HCT116 (cell line): ENCODE measurements around the gene C14orf132. TPM values are rescaled to one million over a fixed set of nuclear protein-coding genes. Genes with fewer than 3 reads are reported as not detected.

Experiments used
- ATAC-seq: fragments of 200-7000 bp; cut with Tn5 transposase; 2 replicates; pipeline ENCODE4 v1.9.1; 2020; ENCODE audit warnings: mild to moderate bottlenecking, moderate library complexity
- BruUV-seq: library from RNA; stranded (reverse); fragments of 400-500 nt; replicated peaks from 2 replicates; lab custom pipeline; 2021; lab: Mats Ljungman, UMichigan
- CTCF ChIA-PET: fragments of 300-600 bp; sonication (Branson Sonifier 250); formaldehyde crosslinking; loops from one replicate; lab custom pipeline; 2021; ENCODE audit warnings: antibody characterized with exemption; lab: Charles Lee
- POLR2A ChIA-PET: fragments of 300-600, 350-600 bp; sonication (Branson Sonifier 250); formaldehyde crosslinking; loops from one replicate; lab custom pipeline; 2021; ENCODE audit warnings: antibody characterized with exemption; lab: Charles Lee
- RAD21 ChIA-PET, 2 experiments: fragments of 300-600 bp; sonication (Branson Sonifier 250); formaldehyde crosslinking; loops; one replicate each; lab custom pipeline; 2023; ENCODE audit warnings: low total read pairs in 2 of 2; ENCODE audit not compliant: uncharacterized antibody in 2 of 2, unreplicated experiment in 2 of 2, low non-redundant PET in 1 of 2; lab: Charles Lee
- DNase-seq: peaks from one replicate; pipeline ENCODE4 v3.0.0-alpha.2; 2010; ENCODE audit warnings: low read depth, low spot score
- H2AFZ ChIP-seq: fragments of 200-600 bp; shearing (Covaris generic), sonication (generic); 2 replicates; pipeline ENCODE4 v1.6.1; 2017; ENCODE audit warnings: low read depth, mixed run types, mixed read lengths, antibody characterized with exemption, low read length; ENCODE audit not compliant: poor library complexity, severe bottlenecking
- H3K27ac ChIP-seq: 2 replicates; pipeline ENCODE4 v1.5.1; 2012; ENCODE audit warnings: low read depth, low read length
- H3K27me3 ChIP-seq: fragments of 200-600 bp; sonication (generic); 2 replicates; pipeline ENCODE4 v1.6.1; 2016; ENCODE audit warnings: mixed run types, low read length, mixed read lengths; ENCODE audit not compliant: insufficient read depth
- H3K36me3 ChIP-seq, 2 experiments: fragments of 200-500 bp in 1 of 2; fragments of 200-600 bp in 1 of 2; sonication (Bioruptor generic) in 1 of 2; sonication (generic) in 1 of 2; 2 replicates each; pipeline versions ENCODE4 v1.5.1 to v1.6.1; 2014 to 2016; ENCODE audit warnings: low read length in 2 of 2, inconsistent platforms in 1 of 2, mixed read lengths in 1 of 2, mixed run types in 1 of 2; ENCODE audit not compliant: insufficient read depth in 2 of 2, control insufficient read depth in 1 of 2
- H3K4me1 ChIP-seq, 2 experiments: fragments of 200-600 bp in 1 of 2; sonication (generic) in 1 of 2; 2 replicates each; pipeline versions ENCODE4 v1.5.1 to v1.6.1; 2012 to 2017; ENCODE audit warnings: low read length in 2 of 2, inconsistent platforms in 1 of 2, mild to moderate bottlenecking in 1 of 2, mixed read lengths in 1 of 2, mixed run types in 1 of 2, moderate library complexity in 1 of 2; ENCODE audit not compliant: insufficient read depth in 2 of 2, control insufficient read depth in 1 of 2
- H3K4me2 ChIP-seq: fragments of 200-600 bp; sonication (generic); 2 replicates; pipeline ENCODE4 v1.6.1; 2017; ENCODE audit warnings: mixed run types, low read length, mixed read lengths
- H3K4me3 ChIP-seq, 2 experiments: fragments of 200-600 bp in 1 of 2; sonication (generic) in 1 of 2; replicated peaks in 1 of 2; 2 replicates each; pipeline ENCODE4 v1.5.1; 2011 to 2016; ENCODE audit warnings: low read length in 2 of 2, control low read depth in 1 of 2, low read depth in 1 of 2, mild to moderate bottlenecking in 1 of 2, mixed read lengths in 1 of 2, mixed run types in 1 of 2
- H3K79me2 ChIP-seq: fragments of 200-600 bp; sonication (generic); 2 replicates; pipeline ENCODE4 v1.6.1; 2017; ENCODE audit warnings: mild to moderate bottlenecking, mixed run types, low read length, moderate library complexity, mixed read lengths; ENCODE audit not compliant: insufficient read depth
- H3K9ac ChIP-seq: fragments of 200-600 bp; sonication (generic); 2 replicates; pipeline ENCODE4 v1.6.1; 2016; ENCODE audit warnings: low read length, mixed read lengths
- H3K9me2 ChIP-seq: fragments of 200-600 bp; sonication (generic), shearing (Covaris generic); 2 replicates; pipeline ENCODE4 v1.6.1; 2017; ENCODE audit warnings: mixed run types, mild to moderate bottlenecking, moderate library complexity; ENCODE audit not compliant: insufficient read depth
- H3K9me3 ChIP-seq, 2 experiments: fragments of 200-500 bp in 1 of 2; fragments of 200-600 bp in 1 of 2; sonication (Bioruptor generic) in 1 of 2; sonication (generic) in 1 of 2; 2 replicates each; pipeline ENCODE4 v1.6.1; 2014 to 2017; ENCODE audit warnings: low read length in 2 of 2, mixed read lengths in 2 of 2, inconsistent platforms in 1 of 2, low read depth in 1 of 2, mild to moderate bottlenecking in 1 of 2, mixed run types in 1 of 2, moderate library complexity in 1 of 2; ENCODE audit not compliant: control insufficient read depth in 1 of 2, insufficient read depth in 1 of 2
- H4K20me1 ChIP-seq: fragments of 200-600 bp; sonication (generic), shearing (Covaris generic); 2 replicates; pipeline ENCODE4 v1.6.1; 2017; ENCODE audit warnings: mixed run types, mild to moderate bottlenecking, moderate library complexity; ENCODE audit not compliant: insufficient read depth
- CBX3 ChIP-seq: IDR thresholded peaks from 2 replicates; pipeline ENCODE4 v1.6.1; 2012; ENCODE audit warnings: low read depth
- ELF1 ChIP-seq: IDR thresholded peaks from 2 replicates; pipeline ENCODE4 v1.6.1; 2012; ENCODE audit warnings: low read depth, borderline replicate concordance
- EZH2phosphoT487 ChIP-seq: fragments of 200-600 bp; IDR thresholded peaks from 2 replicates; pipeline ENCODE4 v1.6.1; 2018; ENCODE audit warnings: antibody characterized with exemption, borderline replicate concordance
- JUND ChIP-seq: IDR thresholded peaks from 2 replicates; pipeline ENCODE4 v1.6.1; 2012
- POLR2A ChIP-seq: IDR thresholded peaks from 2 replicates; pipeline ENCODE4 v1.7.0; 2011; ENCODE audit warnings: borderline replicate concordance; ENCODE audit not compliant: insufficient read depth, insufficient read length; ENCODE audit errors: extremely low read depth
- RAD21 ChIP-seq: IDR thresholded peaks from 2 replicates; pipeline ENCODE4 v1.6.1; 2012; ENCODE audit warnings: low read depth, mild to moderate bottlenecking
- SIN3A ChIP-seq: IDR thresholded peaks from 2 replicates; pipeline ENCODE4 v1.6.1; 2012; ENCODE audit warnings: low read depth
- SP1 ChIP-seq: IDR thresholded peaks from 2 replicates; pipeline ENCODE4 v1.6.1; 2012; ENCODE audit warnings: low read depth
- SRF ChIP-seq: IDR thresholded peaks from 2 replicates; pipeline ENCODE4 v1.6.1; 2012; ENCODE audit warnings: low read depth
- TCF7L2 ChIP-seq: IDR thresholded peaks from 2 replicates; pipeline ENCODE4 v1.7.0; 2011; ENCODE audit warnings: borderline replicate concordance, inconsistent platforms; ENCODE audit not compliant: insufficient read depth, insufficient read length; ENCODE audit errors: extremely low read depth
- YY1 ChIP-seq: IDR thresholded peaks from 2 replicates; pipeline ENCODE4 v1.6.1; 2011; ENCODE audit warnings: low read length, low read depth, moderate library complexity, mild to moderate bottlenecking; ENCODE audit not compliant: insufficient replicate concordance; ENCODE audit errors: extremely low read depth
- ZFX ChIP-seq: fragments of 450-650 bp; IDR thresholded peaks from 2 replicates; pipeline ENCODE4 v1.6.1; 2017
- intact Hi-C: fragments of 100-400 bp; cut with micrococcal nuclease; formaldehyde crosslinking; loops from 2 replicates; pipeline ENCODE4 v1.10.0; 2022
- total RNA-seq: library from RNA; stranded (reverse); gene quantifications from one replicate; pipeline ENCODE4 v1.2.1, GENCODE V29; 2021; ENCODE audit not compliant: unreplicated experiment
- TF ChIP-seq, protein P1 (sequence below): IDR thresholded peaks from 2 replicates; pipeline ENCODE4 v1.6.1; 2012; ENCODE audit warnings: low read depth
- TF ChIP-seq, protein P2 (sequence below): IDR thresholded peaks from 2 replicates; pipeline ENCODE4 v1.6.1; 2012
- TF ChIP-seq, protein P3 (sequence below): IDR thresholded peaks from 2 replicates; pipeline ENCODE4 v1.6.1; 2011; ENCODE audit warnings: mild to moderate bottlenecking, low read length, moderate library complexity; ENCODE audit not compliant: insufficient replicate concordance; ENCODE audit errors: extremely low read depth

Gene C14orf132
- total RNA-seq, 1 experiment from 2014 or later: 3.4 TPM

DNA sequence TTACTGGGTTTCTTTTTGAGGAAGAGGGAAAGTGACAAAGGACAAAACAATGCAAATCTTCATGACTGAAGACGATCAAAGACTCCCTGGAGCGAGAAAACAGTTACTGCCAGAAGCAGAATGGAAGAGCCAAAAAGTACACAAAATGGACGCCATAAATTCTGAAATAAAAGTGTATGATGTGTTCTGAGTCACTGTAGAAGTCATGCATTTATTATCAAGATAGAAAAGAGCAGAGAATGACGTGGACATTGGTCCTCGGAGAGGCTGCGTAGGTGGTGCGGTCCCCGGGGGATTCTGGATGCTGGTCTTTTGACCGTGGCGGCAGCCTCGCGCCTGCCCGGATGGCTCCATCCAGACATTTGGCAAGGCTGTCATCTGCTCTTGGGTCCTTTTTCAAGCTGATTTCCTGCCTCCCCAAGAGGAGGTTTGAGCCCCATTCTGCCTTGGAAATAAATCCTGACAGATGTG lies 52.8 kb downstream of the C14orf132 start:
- BruUV-seq: no TSS peak

More for the DNA sequence above, 52.8 kb downstream of the C14orf132 start:
- no peak overlapping the region for H3K9ac ChIP-seq
- DNase-seq: no peak
- H3K27ac ChIP-seq: no peak overlapping the region
- intact Hi-C loops: no loop called here
- CTCF ChIA-PET: no interaction called here
- ATAC-seq: no peak
- no peaks in the 10 kb centered on the region; a peak in 1 of 4 replicates for H3K36me3 ChIP-seq
- H4K20me1 ChIP-seq: no peaks in the 10 kb centered on the region
- no peak overlapping the region for H3K4me2 ChIP-seq
- H2AFZ ChIP-seq: no peak overlapping the region
- peaks cover 0 to 2% of the 10 kb centered on the region in 2 experiments; a peak in 2 of 4 replicates for H3K4me1 ChIP-seq
- RAD21 ChIA-PET: no interaction called here
- no peak for TF ChIP-seq SRF
- TF ChIP-seq ZFX: no peak
- TF ChIP-seq CBX3: no peak
- TF ChIP-seq, protein P1, sequence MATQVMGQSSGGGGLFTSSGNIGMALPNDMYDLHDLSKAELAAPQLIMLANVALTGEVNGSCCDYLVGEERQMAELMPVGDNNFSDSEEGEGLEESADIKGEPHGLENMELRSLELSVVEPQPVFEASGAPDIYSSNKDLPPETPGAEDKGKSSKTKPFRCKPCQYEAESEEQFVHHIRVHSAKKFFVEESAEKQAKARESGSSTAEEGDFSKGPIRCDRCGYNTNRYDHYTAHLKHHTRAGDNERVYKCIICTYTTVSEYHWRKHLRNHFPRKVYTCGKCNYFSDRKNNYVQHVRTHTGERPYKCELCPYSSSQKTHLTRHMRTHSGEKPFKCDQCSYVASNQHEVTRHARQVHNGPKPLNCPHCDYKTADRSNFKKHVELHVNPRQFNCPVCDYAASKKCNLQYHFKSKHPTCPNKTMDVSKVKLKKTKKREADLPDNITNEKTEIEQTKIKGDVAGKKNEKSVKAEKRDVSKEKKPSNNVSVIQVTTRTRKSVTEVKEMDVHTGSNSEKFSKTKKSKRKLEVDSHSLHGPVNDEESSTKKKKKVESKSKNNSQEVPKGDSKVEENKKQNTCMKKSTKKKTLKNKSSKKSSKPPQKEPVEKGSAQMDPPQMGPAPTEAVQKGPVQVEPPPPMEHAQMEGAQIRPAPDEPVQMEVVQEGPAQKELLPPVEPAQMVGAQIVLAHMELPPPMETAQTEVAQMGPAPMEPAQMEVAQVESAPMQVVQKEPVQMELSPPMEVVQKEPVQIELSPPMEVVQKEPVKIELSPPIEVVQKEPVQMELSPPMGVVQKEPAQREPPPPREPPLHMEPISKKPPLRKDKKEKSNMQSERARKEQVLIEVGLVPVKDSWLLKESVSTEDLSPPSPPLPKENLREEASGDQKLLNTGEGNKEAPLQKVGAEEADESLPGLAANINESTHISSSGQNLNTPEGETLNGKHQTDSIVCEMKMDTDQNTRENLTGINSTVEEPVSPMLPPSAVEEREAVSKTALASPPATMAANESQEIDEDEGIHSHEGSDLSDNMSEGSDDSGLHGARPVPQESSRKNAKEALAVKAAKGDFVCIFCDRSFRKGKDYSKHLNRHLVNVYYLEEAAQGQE: no peak
- TF ChIP-seq TCF7L2: no peak
- TF ChIP-seq YY1: no peak
- TF ChIP-seq EZH2phosphoT487: no peak
- no peak for TF ChIP-seq RAD21
- no peak for TF ChIP-seq ELF1
- TF ChIP-seq, protein P2, sequence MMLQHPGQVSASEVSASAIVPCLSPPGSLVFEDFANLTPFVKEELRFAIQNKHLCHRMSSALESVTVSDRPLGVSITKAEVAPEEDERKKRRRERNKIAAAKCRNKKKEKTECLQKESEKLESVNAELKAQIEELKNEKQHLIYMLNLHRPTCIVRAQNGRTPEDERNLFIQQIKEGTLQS: no peak
- TF ChIP-seq, protein P3, sequence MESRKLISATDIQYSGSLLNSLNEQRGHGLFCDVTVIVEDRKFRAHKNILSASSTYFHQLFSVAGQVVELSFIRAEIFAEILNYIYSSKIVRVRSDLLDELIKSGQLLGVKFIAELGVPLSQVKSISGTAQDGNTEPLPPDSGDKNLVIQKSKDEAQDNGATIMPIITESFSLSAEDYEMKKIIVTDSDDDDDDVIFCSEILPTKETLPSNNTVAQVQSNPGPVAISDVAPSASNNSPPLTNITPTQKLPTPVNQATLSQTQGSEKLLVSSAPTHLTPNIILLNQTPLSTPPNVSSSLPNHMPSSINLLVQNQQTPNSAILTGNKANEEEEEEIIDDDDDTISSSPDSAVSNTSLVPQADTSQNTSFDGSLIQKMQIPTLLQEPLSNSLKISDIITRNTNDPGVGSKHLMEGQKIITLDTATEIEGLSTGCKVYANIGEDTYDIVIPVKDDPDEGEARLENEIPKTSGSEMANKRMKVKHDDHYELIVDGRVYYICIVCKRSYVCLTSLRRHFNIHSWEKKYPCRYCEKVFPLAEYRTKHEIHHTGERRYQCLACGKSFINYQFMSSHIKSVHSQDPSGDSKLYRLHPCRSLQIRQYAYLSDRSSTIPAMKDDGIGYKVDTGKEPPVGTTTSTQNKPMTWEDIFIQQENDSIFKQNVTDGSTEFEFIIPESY: no peak
- no peak for TF ChIP-seq SIN3A
- no peak for TF ChIP-seq POLR2A
- no peak for TF ChIP-seq JUND
- TF ChIP-seq SP1: no peak
- H3K27me3 ChIP-seq: no peaks in the 10 kb centered on the region
- no peak overlapping the region for H3K4me3 ChIP-seq
- no peaks in the 10 kb centered on the region for H3K9me3 ChIP-seq
- no peaks in the 10 kb centered on the region for H3K9me2 ChIP-seq
- H3K79me2 ChIP-seq: no peaks in the 10 kb centered on the region
- POLR2A ChIA-PET: no interaction called here
